Endothelial cell of umbilical vein (primary cell): Measurements from ENCODE around the gene COL4A2. TPM values are rescaled to one million over a fixed set of nuclear protein-coding genes. Genes with fewer than 3 reads are reported as not detected.

Experiments used
- BruUV-seq: library from RNA; stranded (reverse); fragments of 400-500 nt; replicated peaks from 2 replicates; lab custom pipeline; 2021; lab: Mats Ljungman, UMichigan
- CTCF ChIA-PET: fragments of 300-600, 350-600 bp; sonication (Branson Sonifier 250); formaldehyde crosslinking; loops from one replicate; lab custom pipeline; 2021; ENCODE audit warnings: antibody characterized with exemption, inconsistent platforms; lab: Charles Lee
- POLR2A ChIA-PET: fragments of 300-600, 350-600 bp; sonication (Branson Sonifier 250); formaldehyde crosslinking; loops from one replicate; lab custom pipeline; 2021; ENCODE audit warnings: antibody characterized with exemption, inconsistent platforms; lab: Charles Lee
- DNase-seq: peaks from one replicate; pipeline ENCODE4 v3.0.0-alpha.2; 2011; ENCODE audit warnings: low read depth, low spot score
- FAIRE-seq: peaks from 2 replicates; lab custom pipeline; 2011; peaks lifted over from hg19 to GRCh38; lab: Jason Lieb, UNC
- H2AFZ ChIP-seq: 2 replicates; pipeline ENCODE4 v1.6.0; 2012; ENCODE audit warnings: low read depth, low read length, control low read depth, inconsistent platforms
- H3K27ac ChIP-seq: 2 replicates; pipeline ENCODE4 v1.5.1; 2011; ENCODE audit warnings: low read depth, mild to moderate bottlenecking, control low read depth, low read length, moderate library complexity; ENCODE audit not compliant: insufficient read depth
- H3K27me3 ChIP-seq, 2 experiments: 2 replicates each; pipeline versions ENCODE4 v1.6.0 to v1.6.1; 2011; ENCODE audit warnings: low read length in 2 of 2, mixed read lengths in 1 of 2; ENCODE audit not compliant: control insufficient read depth in 2 of 2, insufficient read depth in 2 of 2
- H3K36me3 ChIP-seq, 2 experiments: 2 replicates in 1 of 2; 3 replicates in 1 of 2; pipeline ENCODE4 v1.5.1; 2011; ENCODE audit warnings: low read length in 2 of 2, mild to moderate bottlenecking in 1 of 2, moderate library complexity in 1 of 2; ENCODE audit not compliant: control insufficient read depth in 2 of 2, insufficient read depth in 2 of 2; ENCODE audit errors: extremely low read depth in 1 of 2
- H3K4me1 ChIP-seq: 3 replicates; pipeline ENCODE4 v1.5.1; 2011; ENCODE audit warnings: mild to moderate bottlenecking, low read length; ENCODE audit not compliant: control insufficient read depth, insufficient read depth; ENCODE audit errors: extremely low read depth
- H3K4me2 ChIP-seq: 2 replicates; pipeline ENCODE4 v1.6.1; 2011; ENCODE audit warnings: low read length, control low read depth, mixed read lengths; ENCODE audit not compliant: insufficient read depth
- H3K4me3 ChIP-seq, 3 experiments: fragments of 200-600 bp in 1 of 3; sonication (generic), shearing (Covaris generic) in 1 of 3; replicated peaks in 1 of 3; 2 replicates each; pipeline ENCODE4 v1.5.1; 2011 to 2016; ENCODE audit warnings: control low read depth in 3 of 3, low read length in 3 of 3, mild to moderate bottlenecking in 2 of 3, inconsistent platforms in 1 of 3, low read depth in 1 of 3, moderate library complexity in 1 of 3; ENCODE audit not compliant: insufficient read depth in 1 of 3
- H3K79me2 ChIP-seq: 2 replicates; pipeline ENCODE4 v1.6.0; 2012; ENCODE audit warnings: low read length, inconsistent platforms; ENCODE audit not compliant: control insufficient read depth, insufficient read depth
- H3K9ac ChIP-seq: replicated peaks from 2 replicates; pipeline ENCODE3; 2011; ENCODE audit warnings: low read length, control low read depth; ENCODE audit not compliant: insufficient read depth; ENCODE audit errors: extremely low read depth
- H3K9me1 ChIP-seq: replicated peaks from 3 replicates; pipeline ENCODE4 v1.6.0; 2011; ENCODE audit warnings: mild to moderate bottlenecking, low read length; ENCODE audit not compliant: control insufficient read depth, insufficient read depth; ENCODE audit errors: extremely low read depth
- H3K9me3 ChIP-seq: replicated peaks from 2 replicates; pipeline ENCODE4 v1.5.1; 2012; ENCODE audit warnings: low read length, inconsistent platforms; ENCODE audit not compliant: control insufficient read depth, insufficient read depth
- H4K20me1 ChIP-seq: replicated peaks from 2 replicates; pipeline ENCODE3; 2011; ENCODE audit warnings: mild to moderate bottlenecking, low read length; ENCODE audit not compliant: control insufficient read depth, insufficient read depth; ENCODE audit errors: extremely low read depth
- CTCF ChIP-seq, 2 donors: IDR thresholded peaks; 1 replicate in 1 of 2; 2 replicates in 1 of 2; pipeline ENCODE4 v1.5.1; 2011; ENCODE audit warnings: low read length in 2 of 2, mild to moderate bottlenecking in 2 of 2, moderate library complexity in 2 of 2, control low read depth in 1 of 2, inconsistent platforms in 1 of 2, low read depth in 1 of 2; ENCODE audit not compliant: insufficient read depth in 1 of 2; ENCODE audit errors: extremely low read depth in 1 of 2
- EZH2 ChIP-seq: IDR thresholded peaks from 2 replicates; pipeline ENCODE4 v1.6.1; 2012; ENCODE audit warnings: borderline replicate concordance, low read depth, mild to moderate bottlenecking, moderate library complexity, low read length, inconsistent platforms; ENCODE audit not compliant: severe bottlenecking
- FOS ChIP-seq: IDR thresholded peaks from 2 replicates; pipeline ENCODE4 v1.6.1; 2011; ENCODE audit warnings: mild to moderate bottlenecking, low read length, moderate library complexity, borderline replicate concordance; ENCODE audit not compliant: insufficient read depth
- GATA2 ChIP-seq: IDR thresholded peaks from 2 replicates; pipeline ENCODE4 v1.7.0; 2011; ENCODE audit warnings: low read depth, mild to moderate bottlenecking, moderate library complexity, mixed read lengths, low read length; ENCODE audit not compliant: insufficient read length, insufficient read depth
- JUN ChIP-seq: IDR thresholded peaks from 2 replicates; pipeline ENCODE4 v1.6.1; 2011; ENCODE audit warnings: borderline replicate concordance, low read depth; ENCODE audit not compliant: insufficient read length, insufficient read depth
- MAX ChIP-seq: IDR thresholded peaks from 2 replicates; pipeline ENCODE4 v1.6.1; 2011; ENCODE audit not compliant: insufficient read depth, insufficient read length
- MYC ChIP-seq: IDR thresholded peaks from one replicate; pipeline ENCODE4 v1.6.1; 2011; ENCODE audit warnings: mild to moderate bottlenecking, low read depth, low read length
- POLR2A ChIP-seq: IDR thresholded peaks from 2 replicates; pipeline ENCODE4 v1.6.1; 2012; ENCODE audit warnings: low read depth, mild to moderate bottlenecking, control low read depth, low read length
- POLR2AphosphoS5 ChIP-seq: IDR thresholded peaks from 2 replicates; pipeline ENCODE4 v1.6.1; 2012; ENCODE audit warnings: low read depth, mild to moderate bottlenecking, control low read depth, low read length, moderate library complexity; ENCODE audit not compliant: insufficient read depth
- dilution Hi-C: fragments of 300-500 bp; cut with MboI; formaldehyde crosslinking; loops from one replicate; pipeline ENCODE4 v1.15.0; 2019; ENCODE audit warnings: low sequenced_read_pairs; ENCODE audit not compliant: extremely low pct_ligation_motif_present
- intact Hi-C: fragments of 100-400 bp; cut with micrococcal nuclease; formaldehyde crosslinking; loops from one replicate; pipeline ENCODE4 v1.10.0; 2022
- polyA plus RNA-seq, 4 experiments: library from polyadenylated mRNA; depleted of rRNA in 3 of 4; stranded (reverse) in 3 of 4; unstranded in 1 of 4; fragments of >200 nt; gene quantifications; 2 replicates each; pipeline versions ENCODE4 v1.2.1 to v1.2.3, GENCODE V29; 2011 to 2012; ENCODE audit warnings: missing spikeins in 1 of 4
- total RNA-seq: library from RNA; stranded (reverse); gene quantifications from 2 replicates; pipeline ENCODE4 v1.2.3, GENCODE V29; 2021

COL4A2 gene
- total and polyA plus RNA-seq, 2 donors (not counting 3 experiments of a cell fraction or from before 2014, with no cell fraction given) = 792 to 940 TPM

- BruUV-seq = no TSS peak
- Histone ChIP-seq H3K4me2 (no peak overlapping the region), H3K9me3 (no peaks in the 10 kb centered on the region), H3K4me3 (no peak overlapping the region), H3K27ac (no peak overlapping the region), H3K79me2 (no peaks in the 10 kb centered on the region), H3K9me1 (no peaks in the 10 kb centered on the region), H3K36me3 (peaks cover 21 to 42% of the 10 kb centered on the region in 2 experiments), H3K9ac (no peak overlapping the region), H3K4me1 (peaks cover 22% of the 10 kb centered on the region), H2AFZ (no peak overlapping the region), H4K20me1 (no peaks in the 10 kb centered on the region), H3K27me3 (no peaks in the 10 kb centered on the region)
- ChIA-PET POLR2A (no interaction called here), CTCF (interaction anchor here (0.8 kb wide), 1 partner anchor 24 kb away, joined by 3 read pairs; no protein-coding TSS in a partner anchor)
- FAIRE-seq (no peak), DNase-seq (no peak)
- dilution Hi-C loops (no loop called here), intact Hi-C loops (no loop called here)
- TF ChIP-seq MAX (no peak), MYC (no peak), POLR2AphosphoS5 (no peak), JUN (no peak), EZH2 (no peak), GATA2 (no peak), FOS (no peak), POLR2A (no peak), CTCF (IDR thresholded peaks at IDR 0.05; ENCODE audit: extremely low read depth in 1 of 2, insufficient read depth in 1 of 2, low read depth in 1 of 2, low read length in 2 of 2) (no peak)
These were observed 124.6 kb downstream of the COL4A2 start for GRCh38 chr13:110431425-110432294.
